ENCODE data around the gene PALLD. TPM values are rescaled to one million over a fixed set of nuclear protein-coding genes. Genes with fewer than 3 reads are reported as not detected.
A peak's percentile ranks its signal among the peaks of the same experiment; 100 is the strongest.

Gene PALLD
- polyA plus RNA-seq, 3 donors, result 6.1 to 11.8 (median 9.9) TPM

DNA sequence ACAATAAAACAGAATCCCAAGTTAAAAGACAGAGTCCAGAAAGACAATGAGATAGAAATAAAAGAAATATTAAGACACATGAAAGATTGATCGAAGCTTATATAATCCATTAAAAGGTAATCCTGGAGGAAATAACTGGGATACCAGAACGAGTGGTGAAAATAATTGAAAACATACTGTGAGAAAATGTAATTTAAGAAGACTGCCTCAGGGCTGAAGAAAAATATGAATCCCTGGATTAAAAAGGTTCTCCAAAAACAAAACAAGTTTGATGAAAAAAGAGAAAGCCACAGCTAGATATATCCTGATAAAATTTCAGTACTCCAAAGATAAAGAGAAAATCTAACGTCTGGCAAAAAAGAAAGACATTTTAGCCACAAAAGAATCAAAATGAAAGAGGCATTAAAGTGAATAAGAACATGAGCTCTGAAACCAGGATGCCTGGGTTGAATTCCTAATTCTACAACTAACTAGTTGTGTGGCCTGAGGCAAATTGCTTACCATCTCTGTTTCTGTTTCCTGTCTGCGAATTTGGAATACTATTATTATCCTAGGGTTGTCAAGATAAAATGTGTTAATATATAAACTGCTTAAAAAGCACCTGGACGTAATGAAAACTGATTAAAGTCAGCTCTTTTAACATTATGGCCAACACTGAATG lies 22.1 kb upstream of the PALLD start:
- no peak overlapping the region for H3K9ac ChIP-seq (ENCODE audit: insufficient read depth, low read length, poor library complexity, severe bottlenecking)
- peaks cover 34 to 43% of the 10 kb centered on the region in 2 donors for H3K4me1 ChIP-seq (ENCODE audit: control insufficient read depth in 1 of 2, insufficient read depth in 2 of 2, low read length in 2 of 2)
- no peaks in the 10 kb centered on the region for H3K27me3 Mint-ChIP-seq (ENCODE audit: low read depth in 3 of 3)
- H2AFZ ChIP-seq (ENCODE audit: insufficient read depth, low read depth, low read length, poor library complexity, severe bottlenecking), result no peak overlapping the region
- no peak for DNase-seq
- WGBS (ENCODE audit: insufficient coverage), result no CpG with 5 or more reads among the region's 5 CpGs
- H3K4me2 ChIP-seq (replicated peaks; ENCODE audit: extremely low read depth, low read length, poor library complexity, severe bottlenecking), result no peak overlapping the region
- peaks cover 14% of the 10 kb centered on the region for H4K20me1 ChIP-seq (ENCODE audit: insufficient read depth, low read length)
- H3K4me3 ChIP-seq (replicated peaks in 1 of 3; ENCODE audit: low read depth in 2 of 3, low read length in 3 of 3), result no peak overlapping the region
- peaks cover 52% of the 10 kb centered on the region for H3K4me1 Mint-ChIP-seq
- no peaks in the 10 kb centered on the region for H3K27me3 ChIP-seq (ENCODE audit: control insufficient read depth in 2 of 2, insufficient read depth in 2 of 2, low read length in 2 of 2)
- H3K27ac ChIP-seq (ENCODE audit: low read depth in 1 of 2, low read length in 2 of 2), result no peak overlapping the region
- peaks cover 0 to 3% (median 0%) of the 10 kb centered on the region in 7 donors for H3K9me3 Mint-ChIP-seq
- intact Hi-C loops (cut with micrococcal nuclease), result loop anchor here in 1 of 2 donors (5.0 kb wide), 1 partner anchor 37 kb away; no protein-coding TSS in a partner anchor
- no peaks in the 10 kb centered on the region for H3K9me3 ChIP-seq (replicated peaks in 1 of 2; ENCODE audit: control insufficient read depth in 1 of 2, insufficient read depth in 1 of 2, low read length in 2 of 2)
- H3K36me3 ChIP-seq (replicated peaks in 1 of 2; ENCODE audit: control insufficient read depth in 1 of 2, insufficient read depth in 2 of 2, low read length in 2 of 2), result peaks cover 34 to 40% of the 10 kb centered on the region in 2 donors
- H3K36me3 Mint-ChIP-seq, result peaks cover 51 to 61% of the 10 kb centered on the region in 2 donors
- TF ChIP-seq, protein P1, sequence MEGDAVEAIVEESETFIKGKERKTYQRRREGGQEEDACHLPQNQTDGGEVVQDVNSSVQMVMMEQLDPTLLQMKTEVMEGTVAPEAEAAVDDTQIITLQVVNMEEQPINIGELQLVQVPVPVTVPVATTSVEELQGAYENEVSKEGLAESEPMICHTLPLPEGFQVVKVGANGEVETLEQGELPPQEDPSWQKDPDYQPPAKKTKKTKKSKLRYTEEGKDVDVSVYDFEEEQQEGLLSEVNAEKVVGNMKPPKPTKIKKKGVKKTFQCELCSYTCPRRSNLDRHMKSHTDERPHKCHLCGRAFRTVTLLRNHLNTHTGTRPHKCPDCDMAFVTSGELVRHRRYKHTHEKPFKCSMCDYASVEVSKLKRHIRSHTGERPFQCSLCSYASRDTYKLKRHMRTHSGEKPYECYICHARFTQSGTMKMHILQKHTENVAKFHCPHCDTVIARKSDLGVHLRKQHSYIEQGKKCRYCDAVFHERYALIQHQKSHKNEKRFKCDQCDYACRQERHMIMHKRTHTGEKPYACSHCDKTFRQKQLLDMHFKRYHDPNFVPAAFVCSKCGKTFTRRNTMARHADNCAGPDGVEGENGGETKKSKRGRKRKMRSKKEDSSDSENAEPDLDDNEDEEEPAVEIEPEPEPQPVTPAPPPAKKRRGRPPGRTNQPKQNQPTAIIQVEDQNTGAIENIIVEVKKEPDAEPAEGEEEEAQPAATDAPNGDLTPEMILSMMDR (IDR thresholded peaks at IDR 0.05), result no peak
- H3K79me2 ChIP-seq (ENCODE audit: insufficient read depth, low read length), result peaks cover 67% of the 10 kb centered on the region
- H3K4me3 Mint-ChIP-seq, result no peak overlapping the region
- peak overlapping the region in 4 of 7 donors; percentile 57 to 83 (median 68) for H3K27ac Mint-ChIP-seq

DNA sequence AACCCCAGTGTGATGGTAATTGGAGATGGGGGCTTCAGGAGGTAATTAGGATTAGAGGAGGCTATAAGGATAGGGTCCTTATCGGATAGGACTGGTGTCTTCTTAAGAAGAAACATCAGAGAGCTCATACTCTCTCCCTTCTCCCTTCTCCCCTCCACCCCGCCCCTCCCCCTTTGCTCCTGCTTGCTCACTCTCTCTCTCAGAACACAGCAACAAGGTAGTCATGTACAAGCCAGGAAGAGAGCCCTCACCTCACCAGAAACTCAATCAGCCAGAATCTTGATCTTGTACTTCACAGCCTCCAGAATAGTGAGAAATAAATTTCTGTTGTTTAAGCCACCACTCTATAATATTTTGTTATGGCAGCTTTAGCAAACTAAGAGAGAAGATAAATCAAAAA lies 21.1 kb upstream of the PALLD start:
- peaks cover 37 to 47% of the 10 kb centered on the region in 2 donors for H3K4me1 ChIP-seq (ENCODE audit: control insufficient read depth in 1 of 2, insufficient read depth in 2 of 2, low read length in 2 of 2)
- TF ChIP-seq, protein P1 (IDR thresholded peaks at IDR 0.05), result no peak
- peaks cover 25 to 31% of the 10 kb centered on the region in 2 donors for H3K36me3 ChIP-seq (replicated peaks in 1 of 2; ENCODE audit: control insufficient read depth in 1 of 2, insufficient read depth in 2 of 2, low read length in 2 of 2)
- H4K20me1 ChIP-seq (ENCODE audit: insufficient read depth, low read length), result peaks cover 14% of the 10 kb centered on the region
- no peaks in the 10 kb centered on the region for H3K9me3 ChIP-seq (replicated peaks in 1 of 2; ENCODE audit: control insufficient read depth in 1 of 2, insufficient read depth in 1 of 2, low read length in 2 of 2)
- peak in 1 of 3 donors; percentile 29 for DNase-seq
- Mint-ChIP-seq H3K4me3 (no peak overlapping the region), H3K27me3 (ENCODE audit: low read depth in 3 of 3) (no peaks in the 10 kb centered on the region), H3K9me3 (peaks cover 0 to 3% (median 0%) of the 10 kb centered on the region in 7 donors), H3K4me1 (peaks cover 56% of the 10 kb centered on the region), H3K27ac (peak overlapping the region in 5 of 7 donors; percentile 58 to 85 (median 84)), H3K36me3 (peaks cover 42 to 51% of the 10 kb centered on the region in 2 donors)
- intact Hi-C loops (cut with micrococcal nuclease), result loop anchor here in 1 of 2 donors (5.0 kb wide), 1 partner anchor 38 kb away; no protein-coding TSS in a partner anchor
- H3K79me2 ChIP-seq (ENCODE audit: insufficient read depth, low read length), result peaks cover 67% of the 10 kb centered on the region
- H3K27me3 ChIP-seq (ENCODE audit: control insufficient read depth in 2 of 2, insufficient read depth in 2 of 2, low read length in 2 of 2), result no peaks in the 10 kb centered on the region
- H3K9ac ChIP-seq (ENCODE audit: insufficient read depth, low read length, poor library complexity, severe bottlenecking), result no peak overlapping the region
- H3K4me2 ChIP-seq (replicated peaks; ENCODE audit: extremely low read depth, low read length, poor library complexity, severe bottlenecking), result peak overlapping the region; percentile 3
- H2AFZ ChIP-seq (ENCODE audit: insufficient read depth, low read depth, low read length, poor library complexity, severe bottlenecking), result no peak overlapping the region
- no peak overlapping the region for H3K4me3 ChIP-seq (replicated peaks in 1 of 3; ENCODE audit: low read depth in 2 of 3, low read length in 3 of 3)
- H3K27ac ChIP-seq (ENCODE audit: low read depth in 1 of 2, low read length in 2 of 2), result no peak overlapping the region
- 100% methylated on average over 1 of the region's 2 CpGs for WGBS (ENCODE audit: insufficient coverage)

All from CD14-positive monocyte (primary cell).